ENCODE results near the gene KRTAP10-10.

DNA sequence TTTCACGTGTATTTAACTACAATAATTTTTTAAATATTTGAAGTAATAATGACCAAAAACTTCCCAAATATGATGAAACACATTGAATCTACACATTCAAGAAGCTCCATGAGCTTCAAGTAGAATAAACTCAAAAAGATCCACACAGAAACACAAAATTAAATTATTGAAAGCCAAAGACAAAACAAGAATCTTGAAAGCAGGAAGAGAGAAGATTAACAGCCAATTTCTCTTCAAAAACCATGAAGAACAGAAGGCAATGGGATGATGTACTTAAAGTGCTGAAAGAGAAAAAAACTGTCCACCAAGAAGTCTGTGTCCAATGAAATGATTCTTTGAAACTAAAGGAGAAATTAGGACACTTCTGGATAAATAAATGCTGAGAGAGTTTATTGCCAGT, 5.1 kb upstream of the KRTAP10-10 start:
- TF ChIP-seq EP300 (IDR thresholded peaks at IDR 0.05) (no peak), CTCF (IDR thresholded peaks at IDR 0.05) (no peak), POLR2AphosphoS5 (IDR thresholded peaks at IDR 0.05) (no peak), POLR2A (IDR thresholded peaks at IDR 0.05) (no peak)

Data from sigmoid colon (tissue), 4 donors.